HG03571 (cell line): ENCODE results near the gene HOOK1.
"Not testable (repeated sequence)": the region's sequence is repeated elsewhere in the genome, so short reads cannot be mapped to it uniquely, and the experiment has no call there.

Source experiments
- ATAC-seq: cut with Tn5 transposase; IDR thresholded peaks from one replicate; pipeline ENCODE4 v1.9.1; 2021; ENCODE audit not compliant: unreplicated experiment

The HOOK1 gene

GRCh38 chr1:59885160-59885832 is 70.5 kb downstream of the HOOK1 start:
- no peak for ATAC-seq

DNA sequence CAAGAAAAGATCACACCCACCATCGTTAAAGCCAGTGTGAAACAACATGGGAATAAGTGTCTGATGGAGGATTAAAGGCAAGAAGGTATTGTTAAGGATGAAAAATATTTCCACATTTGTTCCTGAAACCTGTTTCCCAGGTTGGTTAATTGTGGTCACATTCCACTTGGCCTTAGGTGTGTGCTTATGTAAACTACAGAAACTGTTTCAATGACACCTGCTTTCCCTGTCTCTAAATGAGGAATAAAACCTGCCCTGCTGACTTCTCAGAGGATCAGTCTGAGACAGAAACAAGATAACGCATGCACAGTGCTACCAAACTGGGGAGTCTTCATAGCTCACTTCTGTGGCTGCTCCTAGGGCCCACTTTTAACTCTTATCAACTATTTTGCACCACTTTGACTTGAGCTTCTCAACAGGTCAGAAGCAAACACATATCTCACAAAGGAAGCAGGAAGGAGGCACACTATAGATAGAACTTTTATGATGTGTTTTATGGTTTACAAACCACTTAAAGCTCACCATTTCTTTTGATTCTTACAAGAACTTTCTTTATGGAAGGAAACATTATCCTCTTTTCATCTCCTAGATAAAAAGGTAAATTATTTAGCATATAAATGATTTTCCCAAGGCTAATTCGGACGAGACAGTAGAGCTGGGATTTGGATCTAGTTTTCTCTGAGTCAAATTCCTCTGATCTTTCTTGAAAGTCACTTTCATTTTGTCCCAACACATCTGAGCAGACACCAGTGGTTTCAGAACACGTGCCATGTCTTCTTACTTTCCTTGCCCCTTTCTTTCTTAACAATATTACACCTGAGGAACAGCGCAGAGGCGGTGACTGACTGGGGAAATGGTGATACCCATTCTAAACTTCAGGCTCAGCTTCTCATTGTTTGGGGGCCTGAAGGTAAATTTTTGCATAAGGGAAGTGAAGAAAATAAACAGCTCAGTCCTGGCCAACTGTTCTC is 78.4 kb downstream of the HOOK1 start:
- no peak for ATAC-seq

DNA sequence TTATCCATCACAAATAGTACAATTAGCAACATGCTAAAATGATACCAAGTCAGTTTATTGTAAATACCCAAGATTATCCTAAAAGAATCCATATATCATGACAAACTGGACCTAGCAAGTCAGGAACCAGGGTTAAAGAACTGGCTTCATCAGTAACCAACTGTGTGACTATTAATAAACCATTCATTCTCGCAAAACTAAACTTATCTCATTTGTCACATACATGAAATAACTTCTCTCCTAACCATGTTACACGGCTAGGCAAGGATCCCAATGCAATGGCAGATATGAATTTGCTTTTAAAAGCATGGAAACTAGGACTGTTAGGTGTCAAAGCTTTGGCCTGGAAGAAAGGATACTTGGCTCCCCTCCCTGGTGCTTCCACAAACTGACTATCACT is 82.4 kb downstream of the HOOK1 start:
- no peak for ATAC-seq

DNA sequence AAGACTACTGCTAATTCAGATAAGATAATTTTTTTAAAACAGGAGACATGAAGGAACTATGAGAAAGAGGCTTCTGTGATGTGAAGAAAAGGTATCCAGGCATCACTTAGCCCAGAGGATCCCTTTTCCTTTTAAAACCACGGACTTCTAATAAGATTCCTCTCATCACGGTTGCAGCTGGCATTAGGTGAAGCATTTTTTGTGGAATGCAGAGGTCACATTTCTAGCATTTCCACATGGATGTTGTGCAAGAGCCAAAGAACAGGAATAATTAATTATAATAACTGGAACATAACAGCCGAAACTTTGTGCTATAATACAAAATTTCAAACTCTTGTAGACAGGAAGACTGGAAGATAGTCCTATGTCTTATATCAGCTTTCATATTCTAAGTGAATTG is 84.2 kb downstream of the HOOK1 start:
- ATAC-seq = no peak

DNA sequence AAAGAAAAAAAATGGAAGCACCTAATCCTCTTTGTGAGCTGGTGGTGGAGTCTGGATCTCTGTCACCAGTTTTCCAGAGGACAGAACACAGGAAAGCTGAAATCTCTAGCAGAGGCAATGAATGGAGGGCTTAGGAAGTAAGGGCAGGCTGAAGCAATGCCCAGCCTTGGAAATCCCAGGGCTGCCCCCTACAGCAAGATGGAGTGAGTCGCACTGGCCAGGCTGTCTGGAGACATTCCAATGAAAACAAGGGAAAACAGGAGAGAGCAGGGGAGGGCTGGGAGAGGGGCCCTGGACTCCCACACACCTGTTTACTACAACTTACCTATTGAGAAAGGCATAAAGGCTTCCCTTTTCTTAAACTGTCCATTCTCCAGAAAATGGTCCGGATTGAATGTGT is 85.9 kb downstream of the HOOK1 start:
- no peak for ATAC-seq

DNA sequence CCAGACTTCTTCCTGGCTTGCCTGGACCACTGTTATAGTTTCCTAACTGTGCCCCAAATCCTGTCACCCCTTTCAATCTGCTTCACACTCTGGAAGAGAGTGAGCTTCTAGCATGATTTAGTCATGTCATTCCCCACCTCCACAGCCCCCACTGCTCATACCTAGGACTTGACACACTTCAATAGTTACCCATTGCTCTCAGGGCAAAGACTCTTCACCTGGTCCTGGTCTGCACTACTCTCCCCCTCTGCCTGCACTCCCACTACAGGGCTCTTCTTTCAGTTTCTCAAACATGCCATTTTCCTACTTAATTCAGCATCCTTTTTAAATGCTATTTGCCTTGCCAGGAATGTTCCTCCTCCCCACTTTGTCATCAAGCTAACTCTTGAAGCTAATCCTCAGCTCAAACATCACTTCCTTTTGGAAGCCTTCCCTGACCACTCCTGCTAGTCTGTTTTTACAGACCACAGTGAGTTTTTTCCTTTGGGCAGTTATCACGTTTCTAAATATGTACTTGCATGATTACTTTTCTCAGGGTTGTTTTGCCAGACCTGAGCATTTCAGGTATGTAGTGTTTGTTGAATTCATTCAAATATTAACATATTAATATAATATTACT is 87.1 kb downstream of the HOOK1 start:
- no peak for ATAC-seq

GRCh38 chr1:59903141-59903754 is 88.5 kb downstream of the HOOK1 start:
- ATAC-seq = peak; percentile 68

DNA sequence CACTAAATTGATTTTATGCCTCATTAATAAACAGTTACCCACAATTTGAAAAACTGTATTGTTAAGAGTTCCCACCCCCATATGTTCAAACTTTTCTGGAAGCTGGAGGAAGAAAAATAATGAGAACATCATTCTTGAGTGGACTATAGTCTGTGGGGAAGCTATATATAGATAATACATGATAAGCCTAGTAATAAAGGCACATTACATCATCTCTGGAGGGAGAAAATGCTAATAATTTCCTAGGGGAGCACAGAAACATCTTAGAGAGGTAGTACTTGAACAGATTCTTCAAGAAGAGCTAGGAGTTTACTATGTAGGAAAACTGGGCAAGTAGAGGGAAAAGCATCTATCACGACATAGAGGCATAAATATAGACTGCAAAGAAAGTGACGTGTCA is 92.2 kb downstream of the HOOK1 start:
- ATAC-seq = no peak

GRCh38 chr1:59908084-59908483 is 93.3 kb downstream of the HOOK1 start:
- no peak for ATAC-seq

DNA sequence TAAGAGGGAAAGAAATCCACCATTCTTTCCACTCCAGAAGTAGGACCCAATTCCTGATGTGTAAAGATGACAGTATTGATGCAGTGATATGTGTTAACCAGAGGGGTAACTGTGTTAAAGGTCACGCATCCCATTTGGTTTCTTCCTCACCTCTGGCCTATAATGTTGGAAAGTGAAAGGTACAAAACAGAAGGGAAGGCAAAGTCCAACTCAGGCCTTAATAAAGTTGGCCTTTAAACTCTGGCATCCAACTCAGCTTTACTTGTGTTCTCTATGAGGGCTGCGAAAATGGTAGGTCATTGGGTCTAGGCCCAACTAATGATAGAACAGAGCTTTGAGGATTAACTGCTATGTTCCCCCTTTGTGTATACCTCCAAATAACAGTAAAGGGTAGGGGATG is 93.9 kb downstream of the HOOK1 start:
- no peak for ATAC-seq

DNA sequence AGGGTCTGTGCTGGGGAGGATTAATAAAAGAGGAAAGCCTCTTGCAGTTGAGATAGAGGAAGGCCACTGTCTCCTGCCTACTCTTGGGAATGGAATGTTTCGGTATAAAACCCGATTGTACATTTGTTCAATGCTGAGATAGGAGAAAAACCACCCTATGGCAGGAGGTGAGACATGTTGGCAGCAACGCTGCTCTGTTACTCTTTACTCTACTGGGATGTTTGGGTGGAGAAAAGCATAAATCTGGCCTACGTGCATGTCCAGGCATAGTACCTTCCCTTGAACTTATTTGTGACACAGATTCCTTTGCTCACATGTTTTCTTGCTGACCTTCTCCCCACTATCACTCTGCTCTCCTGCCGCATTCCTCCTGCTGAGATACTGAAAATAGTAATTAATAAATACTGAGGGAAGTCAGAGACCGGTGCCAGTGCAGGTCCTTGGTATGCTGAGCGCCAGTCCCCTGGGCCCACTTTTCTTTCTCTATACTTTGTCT is 100.1 kb downstream of the HOOK1 start:
- not testable (repeated sequence) for ATAC-seq

DNA sequence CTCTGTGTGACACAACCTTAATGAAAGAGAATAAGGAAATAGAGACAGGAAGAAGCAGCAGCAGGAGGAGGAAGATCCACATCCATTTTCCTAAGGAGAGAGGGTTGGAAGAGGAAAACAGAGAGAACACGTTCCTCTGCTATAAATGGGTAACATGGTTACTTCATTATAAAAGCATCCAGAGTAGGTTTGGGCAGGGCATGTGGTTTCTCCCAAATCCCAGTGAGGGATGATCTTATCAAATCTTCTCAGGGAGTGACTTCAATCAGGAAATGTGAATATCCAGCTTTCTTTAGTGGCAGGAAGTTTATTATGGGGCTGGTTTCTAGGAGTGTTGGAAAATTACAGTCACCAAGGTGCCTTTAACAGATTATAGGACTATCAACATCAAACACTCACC is 100.8 kb downstream of the HOOK1 start:
- no peak for ATAC-seq

- ATAC-seq = no peak
Observed at GRCh38 chr1:59917026-59917784, 102.5 kb downstream of the HOOK1 start.

GRCh38 chr1:59917785-59918180 is 103.0 kb downstream of the HOOK1 start:
- no peak for ATAC-seq

DNA sequence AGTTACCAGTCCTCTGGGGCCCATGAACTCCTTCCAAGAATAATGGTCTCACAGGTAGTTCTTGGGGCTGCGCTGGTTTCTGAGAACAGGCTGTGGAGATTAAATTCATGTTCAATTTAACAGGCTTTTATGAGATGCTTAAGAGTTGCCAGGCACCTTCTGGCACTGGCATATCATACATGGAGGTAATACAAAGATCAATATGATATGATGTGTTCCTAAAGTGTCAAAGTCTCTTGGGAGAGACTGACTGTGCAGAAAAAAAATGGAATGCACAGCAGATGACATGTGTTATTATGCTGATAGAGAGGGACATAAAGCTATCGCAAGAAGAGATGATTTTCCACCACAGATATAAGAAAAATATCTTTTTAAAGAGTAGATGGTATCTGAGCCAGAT is 105.0 kb downstream of the HOOK1 start:
- ATAC-seq = no peak

- not testable (repeated sequence) for ATAC-seq
Observed at GRCh38 chr1:59921258-59921899, 106.6 kb downstream of the HOOK1 start.

DNA sequence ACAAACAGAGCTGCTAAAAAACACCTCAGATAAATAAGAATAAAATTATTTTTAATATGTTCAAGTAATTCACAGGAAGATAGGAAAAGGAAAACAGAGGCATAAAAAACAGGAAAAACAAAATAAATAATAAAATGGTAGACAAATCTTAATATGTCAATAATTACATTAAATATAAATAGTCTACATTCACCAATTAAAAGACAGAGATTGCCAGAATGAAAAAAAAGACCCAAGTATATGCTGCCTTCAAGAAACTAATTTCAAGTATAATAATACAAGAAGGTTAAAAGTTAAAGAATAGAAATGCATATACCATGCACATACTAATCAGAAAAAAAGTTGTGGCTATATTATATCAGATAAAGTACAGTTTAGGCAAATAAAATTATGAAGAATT is 109.9 kb downstream of the HOOK1 start:
- ATAC-seq = no peak
